AG04449 (cell line): ENCODE measurements around the gene CYP2W1.

Source experiments
- CTCF ChIA-PET: fragments of 350-600 bp; formaldehyde crosslinking; extraction: SDS; loops from one replicate; lab custom pipeline; 2021; ENCODE audit warnings: antibody characterized with exemption; lab: Yijun Ruan, JAX
- POLR2A ChIA-PET: fragments of 400-600, 350-600 bp; formaldehyde crosslinking; extraction: SDS; loops from one replicate; lab custom pipeline; 2020; ENCODE audit warnings: antibody characterized with exemption, inconsistent platforms; lab: Yijun Ruan, JAX
- DNase-seq: peaks from one replicate; pipeline ENCODE4 v3.0.0-alpha.2; 2010; ENCODE audit warnings: low read depth, low spot score
- H3K4me3 ChIP-seq: 2 replicates; pipeline ENCODE4 v1.5.1; 2011; ENCODE audit warnings: low read depth, mild to moderate bottlenecking, control low read depth, low read length
- TF ChIP-seq, protein P1 (sequence below): IDR thresholded peaks from one replicate; pipeline ENCODE4 v1.5.1; 2011; ENCODE audit warnings: mild to moderate bottlenecking, moderate library complexity, low read length, control low read depth, inconsistent platforms; ENCODE audit not compliant: insufficient read depth; ENCODE audit errors: missing control alignments

The CYP2W1 gene

DNA sequence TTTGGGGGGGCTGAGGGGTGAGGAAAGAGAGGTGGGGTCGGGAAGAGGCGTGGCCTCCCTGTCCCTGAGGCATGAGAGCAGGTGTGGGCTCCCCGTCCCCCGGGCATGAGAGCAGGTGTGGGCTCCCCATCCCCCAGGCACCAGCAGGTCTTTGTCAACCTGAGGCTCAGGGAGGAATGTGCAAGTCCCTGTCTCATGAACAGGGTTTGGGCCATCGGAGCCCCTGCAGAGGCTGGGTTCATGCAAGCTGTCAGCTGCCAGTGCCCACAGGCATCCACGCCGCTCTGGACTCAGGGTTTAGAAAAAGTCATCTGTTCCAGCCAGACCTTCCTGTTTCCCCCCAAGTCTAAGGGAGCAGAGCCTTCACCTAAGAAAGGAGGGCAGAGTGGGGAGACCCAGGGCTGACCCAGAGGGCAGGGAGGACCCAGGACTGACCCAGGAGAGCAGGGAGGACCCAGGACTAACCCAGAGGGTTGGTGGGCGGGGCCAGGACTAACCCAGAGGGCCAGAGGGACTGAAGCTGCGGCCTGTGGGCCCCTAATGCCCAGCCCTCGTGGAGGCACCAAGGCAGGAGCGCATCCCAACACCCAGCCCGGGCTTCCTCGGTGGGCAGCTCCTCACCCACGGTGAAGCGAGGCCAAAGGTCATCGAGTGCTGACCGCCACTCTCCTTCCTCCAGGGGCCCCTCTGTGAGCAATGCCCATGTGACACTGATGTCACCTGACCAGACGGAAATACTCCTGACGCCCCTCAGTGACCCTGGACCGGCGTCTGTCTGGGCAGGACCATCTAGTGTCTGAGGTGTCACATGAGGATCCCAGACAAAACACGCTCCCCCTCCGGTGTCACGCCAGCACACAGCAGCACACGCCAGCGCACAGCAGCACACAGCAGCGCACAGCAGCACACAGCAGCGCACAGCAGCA, 32.5 kb downstream of the CYP2W1 start:
- CTCF ChIA-PET: no interaction called here
- TF ChIP-seq, protein P1, sequence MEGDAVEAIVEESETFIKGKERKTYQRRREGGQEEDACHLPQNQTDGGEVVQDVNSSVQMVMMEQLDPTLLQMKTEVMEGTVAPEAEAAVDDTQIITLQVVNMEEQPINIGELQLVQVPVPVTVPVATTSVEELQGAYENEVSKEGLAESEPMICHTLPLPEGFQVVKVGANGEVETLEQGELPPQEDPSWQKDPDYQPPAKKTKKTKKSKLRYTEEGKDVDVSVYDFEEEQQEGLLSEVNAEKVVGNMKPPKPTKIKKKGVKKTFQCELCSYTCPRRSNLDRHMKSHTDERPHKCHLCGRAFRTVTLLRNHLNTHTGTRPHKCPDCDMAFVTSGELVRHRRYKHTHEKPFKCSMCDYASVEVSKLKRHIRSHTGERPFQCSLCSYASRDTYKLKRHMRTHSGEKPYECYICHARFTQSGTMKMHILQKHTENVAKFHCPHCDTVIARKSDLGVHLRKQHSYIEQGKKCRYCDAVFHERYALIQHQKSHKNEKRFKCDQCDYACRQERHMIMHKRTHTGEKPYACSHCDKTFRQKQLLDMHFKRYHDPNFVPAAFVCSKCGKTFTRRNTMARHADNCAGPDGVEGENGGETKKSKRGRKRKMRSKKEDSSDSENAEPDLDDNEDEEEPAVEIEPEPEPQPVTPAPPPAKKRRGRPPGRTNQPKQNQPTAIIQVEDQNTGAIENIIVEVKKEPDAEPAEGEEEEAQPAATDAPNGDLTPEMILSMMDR: no peak
- DNase-seq: no peak
- POLR2A ChIA-PET: no interaction called here
- H3K4me3 ChIP-seq: no peak overlapping the region

DNA sequence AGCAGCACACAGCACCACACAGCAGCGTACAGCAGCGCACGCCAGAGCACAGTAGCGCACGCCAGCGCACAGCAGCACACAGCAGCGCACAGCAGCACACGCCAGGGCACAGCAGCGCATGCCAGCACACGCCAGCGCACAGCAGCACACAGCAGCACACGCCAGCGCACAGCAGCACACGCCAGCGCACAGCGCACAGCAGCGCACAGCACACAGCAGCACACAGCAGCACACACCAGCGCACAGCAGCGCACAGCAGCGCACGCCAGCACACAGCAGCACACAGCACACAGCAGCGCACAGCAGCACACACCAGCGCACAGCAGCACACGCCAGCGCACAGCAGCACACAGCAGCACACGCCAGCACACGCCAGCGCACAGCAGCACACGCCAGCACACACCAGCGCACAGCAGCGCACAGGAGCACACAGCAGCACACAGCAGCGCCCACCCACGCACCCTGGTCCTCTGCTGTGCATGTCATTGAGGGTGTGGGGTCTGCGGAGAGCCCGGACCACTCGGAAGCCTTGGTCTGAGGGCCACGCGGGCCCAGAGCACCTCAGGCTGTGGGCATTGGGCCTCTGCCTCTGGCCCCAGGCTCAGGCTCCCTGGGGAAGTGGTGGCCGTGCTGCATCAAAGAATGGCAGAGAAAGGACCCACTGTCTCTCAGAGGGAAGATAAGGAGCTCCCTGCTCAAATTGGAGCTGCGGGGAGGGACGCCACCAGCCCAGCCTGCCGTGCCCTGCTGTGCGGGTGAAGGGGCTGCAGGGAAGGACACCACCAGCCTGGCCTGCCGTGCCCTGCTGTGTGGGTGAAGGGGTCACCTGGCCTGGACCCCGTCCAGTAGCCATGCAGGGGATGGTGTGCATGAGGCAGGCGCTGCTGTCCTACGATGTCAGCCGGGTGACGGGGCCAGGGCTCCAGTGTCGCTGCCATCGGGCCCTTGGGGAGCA, 33.9 kb downstream of the CYP2W1 start:
- ChIA-PET CTCF (interaction anchor here (1.2 kb wide), 1 partner anchor 24 kb away, joined by 5 read pairs; no protein-coding TSS in a partner anchor), POLR2A (no interaction called here)
- TF ChIP-seq, protein P1: no peak
- H3K4me3 ChIP-seq: no peak overlapping the region
- no peak for DNase-seq

DNA sequence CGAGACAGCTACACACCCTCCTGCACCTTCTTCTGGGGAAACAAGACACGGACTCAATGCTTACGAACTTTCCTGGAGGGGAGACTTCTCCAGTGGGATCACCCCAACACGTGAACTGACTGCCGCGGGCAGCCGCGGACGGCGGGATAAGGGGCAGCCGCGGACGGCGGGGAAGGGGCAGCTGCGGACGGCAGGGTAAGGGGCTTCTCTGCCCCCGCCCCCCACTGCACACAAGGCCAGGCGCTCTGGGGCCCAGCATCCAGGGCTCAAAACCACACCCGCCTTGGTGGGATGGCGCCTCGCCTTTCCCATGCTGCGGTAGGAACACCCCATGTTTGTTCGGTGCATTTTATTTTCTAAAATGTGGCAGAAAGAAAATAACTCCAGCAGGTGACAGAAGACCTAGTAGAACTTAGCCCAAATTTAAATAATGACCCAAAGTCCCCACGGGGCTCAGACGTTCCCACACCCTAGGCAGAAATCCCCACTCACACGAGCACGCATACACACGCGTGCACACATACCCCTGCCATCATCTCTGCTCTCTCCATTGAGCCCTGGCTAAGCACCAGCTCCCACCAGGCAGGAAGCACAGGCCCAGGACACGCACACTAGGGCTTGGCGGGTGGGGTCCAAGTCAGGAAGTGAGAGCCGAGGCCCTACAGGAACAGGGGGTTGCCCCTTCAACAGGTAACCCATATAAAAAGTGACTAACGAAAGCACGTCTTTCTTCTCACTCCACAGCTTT, 34.8 kb downstream of the CYP2W1 start:
- ChIA-PET CTCF (interaction anchor here (1.2 to 1.4 kb wide), 2 partner anchors 25 to 48 kb away, joined by 4 to 5 read pairs; no protein-coding TSS in a partner anchor), POLR2A (no interaction called here)
- DNase-seq: no peak
- TF ChIP-seq, protein P1: no peak
- no peak overlapping the region for H3K4me3 ChIP-seq

DNA sequence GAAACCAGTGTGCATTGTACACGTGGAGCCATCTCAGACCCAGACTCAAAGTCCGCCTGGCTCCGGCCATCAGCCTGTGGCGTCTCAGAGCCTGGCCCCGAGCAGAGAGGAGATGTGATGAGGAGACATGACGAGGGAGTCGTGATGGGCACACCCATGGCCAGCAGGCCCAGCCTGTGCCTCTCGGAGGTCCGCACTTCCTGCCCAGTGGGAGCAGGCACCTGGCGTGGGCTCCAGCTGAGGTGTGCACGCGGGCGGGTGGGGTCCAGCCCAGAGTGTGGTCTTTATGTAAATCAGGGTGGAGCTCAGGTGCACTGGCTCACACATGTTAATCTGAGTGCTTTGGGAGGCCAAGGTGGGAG, 35.3 kb downstream of the CYP2W1 start:
- no peak for DNase-seq
- ChIA-PET CTCF (interaction anchor here (0.7 to 1.4 kb wide), 3 partner anchors 25 to 48 kb away, joined by 4 to 6 read pairs (median 4); no protein-coding TSS in a partner anchor), POLR2A (no interaction called here)
- TF ChIP-seq, protein P1: no peak
- H3K4me3 ChIP-seq: no peak overlapping the region

DNA sequence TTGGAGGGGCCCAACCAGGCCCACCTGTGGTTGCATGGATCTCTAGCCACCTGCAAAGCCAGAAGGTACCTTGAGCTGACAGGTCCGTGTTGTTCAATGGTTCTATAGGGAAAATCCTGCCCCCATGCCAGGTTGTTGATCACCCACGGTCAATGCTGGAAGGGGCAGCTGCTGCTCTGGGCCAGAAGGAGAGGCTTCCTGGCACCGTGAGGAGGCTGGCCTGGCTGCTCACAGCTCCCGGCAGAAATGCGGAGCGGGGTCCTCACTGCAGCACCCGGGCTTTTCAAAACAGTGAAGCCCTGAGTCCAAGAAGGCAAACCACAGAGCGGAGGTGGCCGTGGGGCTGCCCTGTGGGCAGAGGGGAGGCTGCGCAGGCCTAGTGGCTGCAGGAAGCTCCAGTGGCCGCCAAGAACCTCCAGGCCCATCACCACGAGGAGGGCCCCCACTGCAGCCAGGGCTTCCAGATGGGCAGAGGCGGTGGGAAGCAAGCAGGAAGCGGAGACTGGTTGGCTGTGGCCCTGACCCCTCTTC, 36.3 kb downstream of the CYP2W1 start:
- ChIA-PET CTCF (interaction anchor here (1.4 kb wide), 1 partner anchor 26 kb away, joined by 6 read pairs; no protein-coding TSS in a partner anchor), POLR2A (no interaction called here)
- DNase-seq: no peak
- H3K4me3 ChIP-seq: no peak overlapping the region
- TF ChIP-seq, protein P1: no peak
